ENCODE data around the gene IFIT1B.

The IFIT1B gene

GRCh38 chr10:89414146-89414878 is 36.5 kb downstream of the IFIT1B start, which contains the start of gene IFIT5:
Gene IFIT5, plus strand, starts transcription at chr10:89414568. Its CDS starts 231 bp downstream, at chr10:89414799.
- Histone ChIP-seq H3K36me3 (ENCODE audit: control insufficient read depth in 2 of 2, insufficient read depth in 2 of 2, low read length in 2 of 2) (no peaks in the 10 kb centered on the region), H3K4me1 (ENCODE audit: control insufficient read depth, insufficient read depth, low read length) (peaks cover 11% of the 10 kb centered on the region), H3K4me3 (ENCODE audit: low read length in 2 of 2) (peak within 1 kb of the TSS; percentile 79 to 93), H3K27me3 (ENCODE audit: control insufficient read depth in 1 of 2, insufficient read depth in 2 of 2, low read length in 2 of 2) (no peaks in the 10 kb centered on the region), H3K9me3 (ENCODE audit: control insufficient read depth in 2 of 2, low read length in 2 of 2) (no peaks in the 10 kb centered on the region), H3K27ac (ENCODE audit: low read length) (peak within 1 kb of the TSS; percentile 84), H3K9ac (ENCODE audit: low read length in 2 of 2) (peak within 1 kb of the TSS; percentile 86 to 93)

GRCh38 chr10:89414879-89415821 is 37.3 kb downstream of the IFIT1B start:
- Histone ChIP-seq H3K9me3 (ENCODE audit: control insufficient read depth in 2 of 2, low read length in 2 of 2) (no peaks in the 10 kb centered on the region), H3K27ac (ENCODE audit: low read length) (peak overlapping the region; percentile 84), H3K4me1 (ENCODE audit: control insufficient read depth, insufficient read depth, low read length) (peaks cover 14% of the 10 kb centered on the region), H3K4me3 (ENCODE audit: low read length in 2 of 2) (peak overlapping the region; percentile 79 to 93), H3K27me3 (ENCODE audit: control insufficient read depth in 1 of 2, insufficient read depth in 2 of 2, low read length in 2 of 2) (no peaks in the 10 kb centered on the region), H3K36me3 (ENCODE audit: control insufficient read depth in 2 of 2, insufficient read depth in 2 of 2, low read length in 2 of 2) (no peaks in the 10 kb centered on the region), H3K9ac (ENCODE audit: low read length in 2 of 2) (peak overlapping the region; percentile 86 to 93)

GRCh38 chr10:89416465-89416864 is 38.6 kb downstream of the IFIT1B start:
- Histone ChIP-seq H3K4me1 (ENCODE audit: control insufficient read depth, insufficient read depth, low read length) (peaks cover 14% of the 10 kb centered on the region), H3K4me3 (ENCODE audit: low read length in 2 of 2) (no peak overlapping the region), H3K27ac (ENCODE audit: low read length) (no peak overlapping the region), H3K9me3 (ENCODE audit: control insufficient read depth in 2 of 2, low read length in 2 of 2) (no peaks in the 10 kb centered on the region), H3K9ac (ENCODE audit: low read length in 2 of 2) (no peak overlapping the region), H3K36me3 (ENCODE audit: control insufficient read depth in 2 of 2, insufficient read depth in 2 of 2, low read length in 2 of 2) (no peaks in the 10 kb centered on the region), H3K27me3 (ENCODE audit: control insufficient read depth in 1 of 2, insufficient read depth in 2 of 2, low read length in 2 of 2) (no peaks in the 10 kb centered on the region)

- no peak overlapping the region for H3K27ac ChIP-seq (ENCODE audit: low read length)
- no peak overlapping the region for H3K4me3 ChIP-seq (ENCODE audit: low read length in 2 of 2)
- no peaks in the 10 kb centered on the region for H3K9me3 ChIP-seq (ENCODE audit: control insufficient read depth in 2 of 2, low read length in 2 of 2)
- H3K4me1 ChIP-seq (ENCODE audit: control insufficient read depth, insufficient read depth, low read length) = peaks cover 11% of the 10 kb centered on the region
- no peaks in the 10 kb centered on the region for H3K27me3 ChIP-seq (ENCODE audit: control insufficient read depth in 1 of 2, insufficient read depth in 2 of 2, low read length in 2 of 2)
- H3K36me3 ChIP-seq (ENCODE audit: control insufficient read depth in 2 of 2, insufficient read depth in 2 of 2, low read length in 2 of 2) = no peaks in the 10 kb centered on the region
- H3K9ac ChIP-seq (ENCODE audit: low read length in 2 of 2) = no peak overlapping the region
These were observed 41.7 kb downstream of the IFIT1B start for GRCh38 chr10:89419548-89419947.

- Histone ChIP-seq H3K27me3 (ENCODE audit: control insufficient read depth in 1 of 2, insufficient read depth in 2 of 2, low read length in 2 of 2) (no peaks in the 10 kb centered on the region), H3K4me1 (ENCODE audit: control insufficient read depth, insufficient read depth, low read length) (peaks cover 5% of the 10 kb centered on the region), H3K36me3 (ENCODE audit: control insufficient read depth in 2 of 2, insufficient read depth in 2 of 2, low read length in 2 of 2) (no peaks in the 10 kb centered on the region), H3K27ac (ENCODE audit: low read length) (no peak overlapping the region), H3K4me3 (ENCODE audit: low read length in 2 of 2) (no peak overlapping the region), H3K9ac (ENCODE audit: low read length in 2 of 2) (no peak overlapping the region), H3K9me3 (ENCODE audit: control insufficient read depth in 2 of 2, low read length in 2 of 2) (no peaks in the 10 kb centered on the region)
These were observed 43.2 kb downstream of the IFIT1B start for GRCh38 chr10:89421018-89421476.

- Histone ChIP-seq H3K27me3 (ENCODE audit: control insufficient read depth in 1 of 2, insufficient read depth in 2 of 2, low read length in 2 of 2) (no peaks in the 10 kb centered on the region), H3K9ac (ENCODE audit: low read length in 2 of 2) (no peak overlapping the region), H3K36me3 (ENCODE audit: control insufficient read depth in 2 of 2, insufficient read depth in 2 of 2, low read length in 2 of 2) (no peaks in the 10 kb centered on the region), H3K9me3 (ENCODE audit: control insufficient read depth in 2 of 2, low read length in 2 of 2) (no peaks in the 10 kb centered on the region), H3K4me1 (ENCODE audit: control insufficient read depth, insufficient read depth, low read length) (no peaks in the 10 kb centered on the region), H3K27ac (ENCODE audit: low read length) (no peak overlapping the region), H3K4me3 (ENCODE audit: low read length in 2 of 2) (no peak overlapping the region)
These were observed 47.1 kb downstream of the IFIT1B start for GRCh38 chr10:89425000-89425399.

- no peaks in the 10 kb centered on the region for H3K27me3 ChIP-seq (ENCODE audit: control insufficient read depth in 1 of 2, insufficient read depth in 2 of 2, low read length in 2 of 2)
- H3K9me3 ChIP-seq (ENCODE audit: control insufficient read depth in 2 of 2, low read length in 2 of 2) = no peaks in the 10 kb centered on the region
- H3K27ac ChIP-seq (ENCODE audit: low read length) = no peak overlapping the region
- no peaks in the 10 kb centered on the region for H3K36me3 ChIP-seq (ENCODE audit: control insufficient read depth in 2 of 2, insufficient read depth in 2 of 2, low read length in 2 of 2)
- H3K4me1 ChIP-seq (ENCODE audit: control insufficient read depth, insufficient read depth, low read length) = no peaks in the 10 kb centered on the region
- H3K4me3 ChIP-seq (ENCODE audit: low read length in 2 of 2) = no peak overlapping the region
- H3K9ac ChIP-seq (ENCODE audit: low read length in 2 of 2) = no peak overlapping the region
These were observed 48.5 kb downstream of the IFIT1B start for GRCh38 chr10:89426230-89426868.

GRCh38 chr10:89427629-89428028 is 49.8 kb downstream of the IFIT1B start:
- no peaks in the 10 kb centered on the region for H3K4me1 ChIP-seq (ENCODE audit: control insufficient read depth, insufficient read depth, low read length)
- no peaks in the 10 kb centered on the region for H3K36me3 ChIP-seq (ENCODE audit: control insufficient read depth in 2 of 2, insufficient read depth in 2 of 2, low read length in 2 of 2)
- no peaks in the 10 kb centered on the region for H3K9me3 ChIP-seq (ENCODE audit: control insufficient read depth in 2 of 2, low read length in 2 of 2)
- H3K4me3 ChIP-seq (ENCODE audit: low read length in 2 of 2) = no peak overlapping the region
- no peak overlapping the region for H3K27ac ChIP-seq (ENCODE audit: low read length)
- H3K9ac ChIP-seq (ENCODE audit: low read length in 2 of 2) = no peak overlapping the region
- no peaks in the 10 kb centered on the region for H3K27me3 ChIP-seq (ENCODE audit: control insufficient read depth in 1 of 2, insufficient read depth in 2 of 2, low read length in 2 of 2)

- Histone ChIP-seq H3K4me3 (ENCODE audit: low read length in 2 of 2) (no peak overlapping the region), H3K9me3 (ENCODE audit: control insufficient read depth in 2 of 2, low read length in 2 of 2) (no peaks in the 10 kb centered on the region), H3K4me1 (ENCODE audit: control insufficient read depth, insufficient read depth, low read length) (no peaks in the 10 kb centered on the region), H3K27me3 (ENCODE audit: control insufficient read depth in 1 of 2, insufficient read depth in 2 of 2, low read length in 2 of 2) (no peaks in the 10 kb centered on the region), H3K36me3 (ENCODE audit: control insufficient read depth in 2 of 2, insufficient read depth in 2 of 2, low read length in 2 of 2) (no peaks in the 10 kb centered on the region), H3K27ac (ENCODE audit: low read length) (no peak overlapping the region), H3K9ac (ENCODE audit: low read length in 2 of 2) (no peak overlapping the region)
These were observed 51.0 kb downstream of the IFIT1B start for GRCh38 chr10:89428877-89429276.

GRCh38 chr10:89431977-89432376 is 54.1 kb downstream of the IFIT1B start:
- Histone ChIP-seq H3K27ac (ENCODE audit: low read length) (no peak overlapping the region), H3K27me3 (ENCODE audit: control insufficient read depth in 1 of 2, insufficient read depth in 2 of 2, low read length in 2 of 2) (no peaks in the 10 kb centered on the region), H3K9me3 (ENCODE audit: control insufficient read depth in 2 of 2, low read length in 2 of 2) (no peaks in the 10 kb centered on the region), H3K4me1 (ENCODE audit: control insufficient read depth, insufficient read depth, low read length) (no peaks in the 10 kb centered on the region), H3K4me3 (ENCODE audit: low read length in 2 of 2) (no peak overlapping the region), H3K36me3 (ENCODE audit: control insufficient read depth in 2 of 2, insufficient read depth in 2 of 2, low read length in 2 of 2) (no peaks in the 10 kb centered on the region), H3K9ac (ENCODE audit: low read length in 2 of 2) (no peak overlapping the region)
